GM08714 (cell line): ENCODE results near the gene PTCRA.
"Not testable (repeated sequence)": the region's sequence is repeated elsewhere in the genome, so short reads cannot be mapped to it uniquely, and the experiment has no call there.

ENCODE experiments used
- H3K4me3 ChIP-seq: fragments of 200-500 bp; sonication (Bioruptor generic); 2 replicates; pipeline ENCODE4 v1.5.1; 2014; ENCODE audit warnings: mild to moderate bottlenecking, low read length, inconsistent platforms
- ZNF274 ChIP-seq: IDR thresholded peaks from 2 replicates; pipeline ENCODE4 v1.6.1; 2012; ENCODE audit warnings: mild to moderate bottlenecking, low read depth, low read length

Gene PTCRA

GRCh38 chr6:42947950-42948349, 32.1 kb downstream of the PTCRA start:
- no peak for TF ChIP-seq ZNF274

GRCh38 chr6:42952389-42952788, 36.5 kb downstream of the PTCRA start:
- TF ChIP-seq ZNF274: no peak
- no peak overlapping the region for H3K4me3 ChIP-seq

More at GRCh38 chr6:42947950-42948349, 32.1 kb downstream of the PTCRA start:
- H3K4me3 ChIP-seq: no peak overlapping the region

- not testable (repeated sequence) for H3K4me3 ChIP-seq
These were observed 38.6 kb downstream of the PTCRA start for GRCh38 chr6:42954405-42954804.

GRCh38 chr6:42958125-42958524, 42.3 kb downstream of the PTCRA start:
- no peak overlapping the region for H3K4me3 ChIP-seq
- no peak for TF ChIP-seq ZNF274

- peak overlapping the region; percentile 27; the same call in 1 of the 2 replicates for H3K4me3 ChIP-seq
- no peak for TF ChIP-seq ZNF274
These were observed 44.0 kb downstream of the PTCRA start for GRCh38 chr6:42959917-42960242.

GRCh38 chr6:42960243-42961019, 44.6 kb downstream of the PTCRA start, which contains the start of gene GNMT:
GNMT (plus strand) TSS chr6:42960754; CDS start chr6:42960768, 14 bp downstream.
- TF ChIP-seq ZNF274: no peak
- H3K4me3 ChIP-seq: peak within 1 kb of the TSS; percentile 27; the same call in 1 of the 2 replicates

GRCh38 chr6:42961020-42961470, 45.2 kb downstream of the PTCRA start:
- TF ChIP-seq ZNF274: no peak
- no peak overlapping the region for H3K4me3 ChIP-seq

GRCh38 chr6:42962096-42962495, 46.2 kb downstream of the PTCRA start:
- no peak overlapping the region for H3K4me3 ChIP-seq
- no peak for TF ChIP-seq ZNF274

- no peak for TF ChIP-seq ZNF274
- H3K4me3 ChIP-seq: no peak overlapping the region
These were observed 46.8 kb downstream of the PTCRA start for GRCh38 chr6:42962502-42963178.

- no peak for TF ChIP-seq ZNF274
- H3K4me3 ChIP-seq: no peak overlapping the region
These were observed 47.5 kb downstream of the PTCRA start for GRCh38 chr6:42963179-42963854.

GRCh38 chr6:42963855-42964605, 48.2 kb downstream of the PTCRA start:
- TF ChIP-seq ZNF274: no peak
- H3K4me3 ChIP-seq: no peak overlapping the region

- H3K4me3 ChIP-seq: no peak overlapping the region
- TF ChIP-seq ZNF274: no peak
These were observed 50.7 kb downstream of the PTCRA start for GRCh38 chr6:42966571-42966970.

GRCh38 chr6:42967228-42967627, 51.4 kb downstream of the PTCRA start:
- TF ChIP-seq ZNF274: no peak
- H3K4me3 ChIP-seq: no peak overlapping the region

- H3K4me3 ChIP-seq: no peak overlapping the region
- TF ChIP-seq ZNF274: no peak
These were observed 52.4 kb downstream of the PTCRA start for GRCh38 chr6:42968126-42968701.
